A549 treated with AZD2906 at 1 μM for 4 hours (cell line): ENCODE results near the gene NXF2. TPM values are rescaled to one million over a fixed set of nuclear protein-coding genes. Genes with fewer than 3 reads are reported as not detected.

Experiments used
- total RNA-seq: library from RNA; stranded (reverse); fragments of 200-300 nt; extraction: Qiagen RNA extraction; gene quantifications from 5 replicates; pipeline ENCODE4 v1.2.3, GENCODE V29; 2022

Gene NXF2, protein sequence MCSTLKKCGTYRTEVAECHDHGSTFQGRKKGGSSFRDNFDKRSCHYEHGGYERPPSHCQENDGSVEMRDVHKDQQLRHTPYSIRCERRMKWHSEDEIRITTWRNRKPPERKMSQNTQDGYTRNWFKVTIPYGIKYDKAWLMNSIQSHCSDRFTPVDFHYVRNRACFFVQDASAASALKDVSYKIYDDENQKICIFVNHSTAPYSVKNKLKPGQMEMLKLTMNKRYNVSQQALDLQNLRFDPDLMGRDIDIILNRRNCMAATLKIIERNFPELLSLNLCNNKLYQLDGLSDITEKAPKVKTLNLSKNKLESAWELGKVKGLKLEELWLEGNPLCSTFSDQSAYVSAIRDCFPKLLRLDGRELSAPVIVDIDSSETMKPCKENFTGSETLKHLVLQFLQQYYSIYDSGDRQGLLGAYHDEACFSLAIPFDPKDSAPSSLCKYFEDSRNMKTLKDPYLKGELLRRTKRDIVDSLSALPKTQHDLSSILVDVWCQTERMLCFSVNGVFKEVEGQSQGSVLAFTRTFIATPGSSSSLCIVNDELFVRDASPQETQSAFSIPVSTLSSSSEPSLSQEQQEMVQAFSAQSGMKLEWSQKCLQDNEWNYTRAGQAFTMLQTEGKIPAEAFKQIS
- total RNA-seq = 0.03 TPM in 2 of 5 replicates, not detected in the others

DNA sequence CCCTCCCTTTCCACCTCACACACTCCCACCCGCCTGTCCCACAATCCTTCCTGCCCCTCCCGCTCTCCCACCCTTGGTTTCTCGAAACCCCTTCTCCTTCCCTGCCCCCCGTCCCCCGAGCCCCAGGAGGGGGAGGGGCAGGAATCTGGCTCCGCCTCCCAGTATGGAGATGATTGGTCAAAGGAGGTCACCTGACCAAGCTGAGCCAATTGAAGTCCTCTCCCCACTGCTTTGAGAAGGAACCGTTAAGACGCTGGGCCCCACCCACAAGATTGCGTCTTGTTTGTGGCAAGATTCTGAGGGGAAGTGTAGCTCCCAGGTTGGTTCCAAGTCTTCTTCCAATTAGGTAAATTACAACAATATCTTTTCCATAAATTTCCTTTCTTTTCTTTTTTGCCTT is at the start of gene NXF2:
Gene NXF2, plus strand, starts transcription at position 275 of the 400 bp plus-strand sequence. CDS start 59,912 bp downstream, outside the sequence.

DNA sequence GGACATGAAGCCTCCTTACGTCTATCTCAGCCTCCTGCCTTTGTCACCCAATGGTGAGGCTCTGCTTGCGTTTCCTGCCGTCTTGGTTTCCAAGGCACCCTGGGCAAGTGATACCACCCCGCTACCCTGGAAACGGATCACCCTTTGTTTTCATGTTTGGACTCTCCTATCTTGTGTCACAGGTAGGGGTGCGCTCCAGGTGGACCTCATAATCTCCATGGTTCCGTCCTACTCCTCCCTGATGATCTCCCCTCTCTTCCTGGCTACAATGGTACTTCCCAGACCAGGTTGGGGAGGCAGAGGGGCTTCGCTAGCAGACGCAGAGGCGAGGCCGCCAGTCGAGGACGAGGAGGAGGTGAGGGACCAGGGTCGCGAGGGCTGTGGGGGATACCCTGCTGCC is 32.0 kb upstream of the NXF2 start, which contains the start of gene TCP11X1:
Gene TCP11X1, plus strand, starts transcription at position 316 of the 400 bp plus-strand sequence.

Other genes with a start within 250 kb of the NXF2 start
- gene TCEAL2, start 121.5 kb upstream of the NXF2 start, total RNA-seq = not detected in 5 replicates
- gene TCEAL6, start 104.7 kb upstream of the NXF2 start, total RNA-seq = not detected in 5 replicates
- gene BEX5, start 91.2 kb upstream of the NXF2 start, total RNA-seq = not detected in 5 replicates
- not detected in 5 replicates for gene TCP11X1, start 31.9 kb upstream of the NXF2 start, total RNA-seq
- gene NXF2B, start 192.8 kb downstream of the NXF2 start, total RNA-seq = 0.03 TPM in 2 of 5 replicates, not detected in the others
- gene TCP11X2, start 224.6 kb downstream of the NXF2 start, total RNA-seq = not detected in 5 replicates